Endothelial cell of umbilical vein (primary cell): ENCODE measurements around the gene SRP68. TPM values are rescaled to one million over a fixed set of nuclear protein-coding genes. Genes with fewer than 3 reads are reported as not detected.

Experiments used
- BruUV-seq: library from RNA; stranded (reverse); fragments of 400-500 nt; replicated peaks from 2 replicates; lab custom pipeline; 2021; lab: Mats Ljungman, UMichigan
- CTCF ChIA-PET: fragments of 300-600, 350-600 bp; sonication (Branson Sonifier 250); formaldehyde crosslinking; loops from one replicate; lab custom pipeline; 2021; ENCODE audit warnings: antibody characterized with exemption, inconsistent platforms; lab: Charles Lee
- POLR2A ChIA-PET: fragments of 300-600, 350-600 bp; sonication (Branson Sonifier 250); formaldehyde crosslinking; loops from one replicate; lab custom pipeline; 2021; ENCODE audit warnings: antibody characterized with exemption, inconsistent platforms; lab: Charles Lee
- DNase-seq: peaks from one replicate; pipeline ENCODE4 v3.0.0-alpha.2; 2011; ENCODE audit warnings: low read depth, low spot score
- FAIRE-seq: peaks from 2 replicates; lab custom pipeline; 2011; peaks lifted over from hg19 to GRCh38; lab: Jason Lieb, UNC
- H2AFZ ChIP-seq: 2 replicates; pipeline ENCODE4 v1.6.0; 2012; ENCODE audit warnings: low read depth, low read length, control low read depth, inconsistent platforms
- H3K27ac ChIP-seq: 2 replicates; pipeline ENCODE4 v1.5.1; 2011; ENCODE audit warnings: low read depth, mild to moderate bottlenecking, control low read depth, low read length, moderate library complexity; ENCODE audit not compliant: insufficient read depth
- H3K27me3 ChIP-seq, 2 experiments: 2 replicates each; pipeline versions ENCODE4 v1.6.0 to v1.6.1; 2011; ENCODE audit warnings: low read length in 2 of 2, mixed read lengths in 1 of 2; ENCODE audit not compliant: control insufficient read depth in 2 of 2, insufficient read depth in 2 of 2
- H3K36me3 ChIP-seq, 2 experiments: 2 replicates in 1 of 2; 3 replicates in 1 of 2; pipeline ENCODE4 v1.5.1; 2011; ENCODE audit warnings: low read length in 2 of 2, mild to moderate bottlenecking in 1 of 2, moderate library complexity in 1 of 2; ENCODE audit not compliant: control insufficient read depth in 2 of 2, insufficient read depth in 2 of 2; ENCODE audit errors: extremely low read depth in 1 of 2
- H3K4me1 ChIP-seq: 3 replicates; pipeline ENCODE4 v1.5.1; 2011; ENCODE audit warnings: mild to moderate bottlenecking, low read length; ENCODE audit not compliant: control insufficient read depth, insufficient read depth; ENCODE audit errors: extremely low read depth
- H3K4me2 ChIP-seq: 2 replicates; pipeline ENCODE4 v1.6.1; 2011; ENCODE audit warnings: low read length, control low read depth, mixed read lengths; ENCODE audit not compliant: insufficient read depth
- H3K4me3 ChIP-seq, 3 experiments: fragments of 200-600 bp in 1 of 3; sonication (generic), shearing (Covaris generic) in 1 of 3; replicated peaks in 1 of 3; 2 replicates each; pipeline ENCODE4 v1.5.1; 2011 to 2016; ENCODE audit warnings: control low read depth in 3 of 3, low read length in 3 of 3, mild to moderate bottlenecking in 2 of 3, inconsistent platforms in 1 of 3, low read depth in 1 of 3, moderate library complexity in 1 of 3; ENCODE audit not compliant: insufficient read depth in 1 of 3
- H3K79me2 ChIP-seq: 2 replicates; pipeline ENCODE4 v1.6.0; 2012; ENCODE audit warnings: low read length, inconsistent platforms; ENCODE audit not compliant: control insufficient read depth, insufficient read depth
- H3K9ac ChIP-seq: replicated peaks from 2 replicates; pipeline ENCODE3; 2011; ENCODE audit warnings: low read length, control low read depth; ENCODE audit not compliant: insufficient read depth; ENCODE audit errors: extremely low read depth
- H3K9me1 ChIP-seq: replicated peaks from 3 replicates; pipeline ENCODE4 v1.6.0; 2011; ENCODE audit warnings: mild to moderate bottlenecking, low read length; ENCODE audit not compliant: control insufficient read depth, insufficient read depth; ENCODE audit errors: extremely low read depth
- H3K9me3 ChIP-seq: replicated peaks from 2 replicates; pipeline ENCODE4 v1.5.1; 2012; ENCODE audit warnings: low read length, inconsistent platforms; ENCODE audit not compliant: control insufficient read depth, insufficient read depth
- H4K20me1 ChIP-seq: replicated peaks from 2 replicates; pipeline ENCODE3; 2011; ENCODE audit warnings: mild to moderate bottlenecking, low read length; ENCODE audit not compliant: control insufficient read depth, insufficient read depth; ENCODE audit errors: extremely low read depth
- CTCF ChIP-seq, 2 donors: IDR thresholded peaks; 1 replicate in 1 of 2; 2 replicates in 1 of 2; pipeline ENCODE4 v1.5.1; 2011; ENCODE audit warnings: low read length in 2 of 2, mild to moderate bottlenecking in 2 of 2, moderate library complexity in 2 of 2, control low read depth in 1 of 2, inconsistent platforms in 1 of 2, low read depth in 1 of 2; ENCODE audit not compliant: insufficient read depth in 1 of 2; ENCODE audit errors: extremely low read depth in 1 of 2
- EZH2 ChIP-seq: IDR thresholded peaks from 2 replicates; pipeline ENCODE4 v1.6.1; 2012; ENCODE audit warnings: borderline replicate concordance, low read depth, mild to moderate bottlenecking, moderate library complexity, low read length, inconsistent platforms; ENCODE audit not compliant: severe bottlenecking
- FOS ChIP-seq: IDR thresholded peaks from 2 replicates; pipeline ENCODE4 v1.6.1; 2011; ENCODE audit warnings: mild to moderate bottlenecking, low read length, moderate library complexity, borderline replicate concordance; ENCODE audit not compliant: insufficient read depth
- GATA2 ChIP-seq: IDR thresholded peaks from 2 replicates; pipeline ENCODE4 v1.7.0; 2011; ENCODE audit warnings: low read depth, mild to moderate bottlenecking, moderate library complexity, mixed read lengths, low read length; ENCODE audit not compliant: insufficient read length, insufficient read depth
- JUN ChIP-seq: IDR thresholded peaks from 2 replicates; pipeline ENCODE4 v1.6.1; 2011; ENCODE audit warnings: borderline replicate concordance, low read depth; ENCODE audit not compliant: insufficient read length, insufficient read depth
- MAX ChIP-seq: IDR thresholded peaks from 2 replicates; pipeline ENCODE4 v1.6.1; 2011; ENCODE audit not compliant: insufficient read depth, insufficient read length
- MYC ChIP-seq: IDR thresholded peaks from one replicate; pipeline ENCODE4 v1.6.1; 2011; ENCODE audit warnings: mild to moderate bottlenecking, low read depth, low read length
- POLR2A ChIP-seq: IDR thresholded peaks from 2 replicates; pipeline ENCODE4 v1.6.1; 2012; ENCODE audit warnings: low read depth, mild to moderate bottlenecking, control low read depth, low read length
- POLR2AphosphoS5 ChIP-seq: IDR thresholded peaks from 2 replicates; pipeline ENCODE4 v1.6.1; 2012; ENCODE audit warnings: low read depth, mild to moderate bottlenecking, control low read depth, low read length, moderate library complexity; ENCODE audit not compliant: insufficient read depth
- dilution Hi-C: fragments of 300-500 bp; cut with MboI; formaldehyde crosslinking; loops from one replicate; pipeline ENCODE4 v1.15.0; 2019; ENCODE audit warnings: low sequenced_read_pairs; ENCODE audit not compliant: extremely low pct_ligation_motif_present
- intact Hi-C: fragments of 100-400 bp; cut with micrococcal nuclease; formaldehyde crosslinking; loops from one replicate; pipeline ENCODE4 v1.10.0; 2022
- polyA plus RNA-seq, 4 experiments: library from polyadenylated mRNA; depleted of rRNA in 3 of 4; stranded (reverse) in 3 of 4; unstranded in 1 of 4; fragments of >200 nt; gene quantifications; 2 replicates each; pipeline versions ENCODE4 v1.2.1 to v1.2.3, GENCODE V29; 2011 to 2012; ENCODE audit warnings: missing spikeins in 1 of 4
- total RNA-seq: library from RNA; stranded (reverse); gene quantifications from 2 replicates; pipeline ENCODE4 v1.2.3, GENCODE V29; 2021

SRP68 gene
- total and polyA plus RNA-seq, 2 donors (not counting 3 experiments of a cell fraction or from before 2014, with no cell fraction given), result 64.6 to 81.7 TPM

GRCh38 chr17:76065775-76066174, 6.5 kb downstream of the SRP68 start:
- Histone ChIP-seq H3K9me3 (no peaks in the 10 kb centered on the region), H2AFZ (no peak overlapping the region), H4K20me1 (peaks cover 2% of the 10 kb centered on the region), H3K79me2 (peaks cover 20% of the 10 kb centered on the region), H3K9ac (no peak overlapping the region), H3K9me1 (no peaks in the 10 kb centered on the region), H3K27me3 (no peaks in the 10 kb centered on the region), H3K4me1 (peaks cover 3% of the 10 kb centered on the region), H3K36me3 (peaks cover 25 to 47% of the 10 kb centered on the region in 2 experiments), H3K4me2 (no peak overlapping the region), H3K27ac (no peak overlapping the region), H3K4me3 (no peak overlapping the region)
- ChIA-PET POLR2A (interaction anchor here (0.5 to 0.7 kb wide), 3 partner anchors 13 to 319 kb away, joined by 3 to 6 read pairs (median 3); partner anchors contain the start of gene SPHK1), CTCF (interaction anchor here (1.0 to 1.3 kb wide), 2 partner anchors 43 to 51 kb away, joined by 3 to 4 read pairs; no protein-coding TSS in a partner anchor)
- TF ChIP-seq MYC (no peak), POLR2A (no peak)
- BruUV-seq, result no TSS peak
- dilution Hi-C loops (no loop called here), intact Hi-C loops (no loop called here)
- FAIRE-seq (no peak), DNase-seq (no peak)

GRCh38 chr17:76063875-76064546, 8.3 kb downstream of the SRP68 start:
- BruUV-seq, result no TSS peak
- Histone ChIP-seq H3K79me2 (peaks cover 7% of the 10 kb centered on the region), H2AFZ (no peak overlapping the region), H3K9me1 (no peaks in the 10 kb centered on the region), H3K4me2 (no peak overlapping the region), H3K27me3 (no peaks in the 10 kb centered on the region), H3K4me3 (no peak overlapping the region), H3K9me3 (no peaks in the 10 kb centered on the region), H3K36me3 (peaks cover 32 to 53% of the 10 kb centered on the region in 2 experiments), H3K27ac (no peak overlapping the region), H4K20me1 (peaks cover 2% of the 10 kb centered on the region), H3K9ac (no peak overlapping the region), H3K4me1 (no peaks in the 10 kb centered on the region)
- CTCF ChIA-PET, result interaction anchor here (0.6 to 1.2 kb wide), 3 partner anchors 15 to 113 kb away, joined by 3 read pairs; no protein-coding TSS in a partner anchor
- POLR2A ChIA-PET, result interaction anchor here (0.9 kb wide), 1 partner anchor 8 kb away, joined by 8 read pairs; the partner anchor contains the start of gene SRP68
- dilution Hi-C loops (no loop called here), intact Hi-C loops (no loop called here)
- no peak for TF ChIP-seq MAX
- TF ChIP-seq POLR2A, result no peak
- no peak for TF ChIP-seq POLR2AphosphoS5
- TF ChIP-seq EZH2, result no peak
- TF ChIP-seq FOS, result no peak
- no peak for TF ChIP-seq JUN
- no peak for TF ChIP-seq GATA2
- TF ChIP-seq CTCF (IDR thresholded peaks at IDR 0.05; ENCODE audit: extremely low read depth in 1 of 2, insufficient read depth in 1 of 2, low read depth in 1 of 2, low read length in 2 of 2), result no peak
- no peak for TF ChIP-seq MYC
- FAIRE-seq, result no peak
- DNase-seq, result no peak
